PFSK-1 (cell line): ENCODE results near the gene STRN4.

Experiments
- FOXP2 ChIP-seq: optimal IDR thresholded peaks from 2 replicates; pipeline ENCODE3; 2011; ENCODE audit warnings: borderline replicate concordance, control low read depth, inconsistent platforms; ENCODE audit not compliant: insufficient read depth; ENCODE audit errors: extremely low read length, extremely low read depth
- POLR2AphosphoS5 ChIP-seq: IDR thresholded peaks from 2 replicates; pipeline ENCODE4 v1.6.1; 2012; ENCODE audit warnings: low read depth, mild to moderate bottlenecking, control low read depth, low read length, moderate library complexity
- REST ChIP-seq, 2 experiments: IDR thresholded peaks; 2 replicates each; pipeline versions ENCODE4 v1.6.1 to v1.8.0; 2011 to 2012; ENCODE audit warnings: low read depth in 2 of 2, low read length in 2 of 2, control low read depth in 1 of 2, inconsistent platforms in 1 of 2, mild to moderate bottlenecking in 1 of 2, moderate library complexity in 1 of 2; ENCODE audit not compliant: insufficient read depth in 1 of 2
- SIN3A ChIP-seq: IDR thresholded peaks from 2 replicates; pipeline ENCODE4 v1.6.1; 2012; ENCODE audit warnings: mild to moderate bottlenecking, low read length, moderate library complexity, borderline replicate concordance; ENCODE audit not compliant: insufficient read depth
- TAF1 ChIP-seq: IDR thresholded peaks from 2 replicates; pipeline ENCODE4 v1.6.1; 2012; ENCODE audit warnings: low read length, control low read depth, borderline replicate concordance; ENCODE audit not compliant: insufficient read depth

GRCh38 chr19:46717716-46718143 lies 28.5 kb downstream of the STRN4 start:
- no peak for TF ChIP-seq TAF1
- no peak for TF ChIP-seq POLR2AphosphoS5
- no peak for TF ChIP-seq REST (IDR thresholded peaks at IDR 0.05; ENCODE audit: insufficient read depth in 1 of 2, low read depth in 2 of 2, low read length in 2 of 2)
- no peak for TF ChIP-seq SIN3A
- TF ChIP-seq FOXP2 = no peak
